ENCODE measurements around the gene OR10K1. TPM values are rescaled to one million over a fixed set of nuclear protein-coding genes. Genes with fewer than 3 reads are reported as not detected.

The OR10K1 gene
- polyA plus RNA-seq, 1 donor from 2014 or later: not detected

DNA sequence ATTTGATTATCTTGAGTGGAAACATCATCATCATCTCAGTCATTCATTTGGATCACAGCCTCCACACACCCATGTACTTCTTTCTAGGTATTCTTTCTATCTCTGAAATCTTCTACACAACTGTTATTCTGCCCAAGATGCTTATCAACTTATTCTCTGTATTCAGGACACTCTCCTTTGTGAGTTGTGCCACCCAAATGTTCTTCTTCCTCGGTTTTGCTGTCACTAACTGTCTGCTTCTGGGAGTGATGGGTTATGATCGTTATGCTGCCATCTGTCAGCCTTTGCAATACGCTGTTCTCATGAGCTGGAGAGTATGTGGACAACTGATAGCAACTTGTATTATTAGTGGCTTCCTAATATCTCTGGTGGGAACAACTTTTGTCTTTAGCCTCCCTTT is 29.7 kb downstream of the OR10K1 start:
- no peaks in the 10 kb centered on the region for H3K36me3 ChIP-seq (ENCODE audit: insufficient read depth, low read length)
- no peak overlapping the region for H3K4me3 ChIP-seq (ENCODE audit: low read length)
- no peaks in the 10 kb centered on the region for H3K9me2 ChIP-seq (ENCODE audit: insufficient read depth, low read length)
- H2AFZ ChIP-seq (ENCODE audit: low read depth, low read length): no peak overlapping the region
- no peaks in the 10 kb centered on the region for H4K20me1 ChIP-seq (ENCODE audit: insufficient read depth)
- no peaks in the 10 kb centered on the region for H3K79me2 ChIP-seq (replicated peaks; ENCODE audit: insufficient read depth, low read length)
- no peaks in the 10 kb centered on the region for H3K9me3 ChIP-seq (ENCODE audit: low read length)
- no peak overlapping the region for H3K27ac ChIP-seq (ENCODE audit: low read length)
- TF ChIP-seq CTCF (IDR thresholded peaks at IDR 0.05; ENCODE audit: poor library complexity, severe bottlenecking): no peak
- TF ChIP-seq REST (IDR thresholded peaks at IDR 0.05; ENCODE audit: borderline replicate concordance): no peak
- TF ChIP-seq EZH2 (IDR thresholded peaks at IDR 0.05; ENCODE audit: borderline replicate concordance, insufficient read depth, low read length, poor library complexity, severe bottlenecking): no peak
- no peak for TF ChIP-seq SMC3 (conservative IDR thresholded peaks at IDR 0.05; ENCODE audit: poor library complexity)
- no peak for TF ChIP-seq POLR2AphosphoS5 (IDR thresholded peaks at IDR 0.05)
- no peak for TF ChIP-seq TAF1 (IDR thresholded peaks at IDR 0.05; ENCODE audit: low read depth)
- no peak for TF ChIP-seq EP300 (conservative IDR thresholded peaks at IDR 0.05; ENCODE audit: poor library complexity, severe bottlenecking)
- no peaks in the 10 kb centered on the region for H3F3A ChIP-seq (ENCODE audit: insufficient read depth, low read length, poor library complexity, severe bottlenecking)
- H3K9ac ChIP-seq (ENCODE audit: low read length): no peak overlapping the region
- H3K4me2 ChIP-seq (ENCODE audit: low read length): no peak overlapping the region
- H3K27me3 ChIP-seq (ENCODE audit: insufficient read depth, low read depth, low read length): no peaks in the 10 kb centered on the region

- H2AFZ ChIP-seq (ENCODE audit: low read depth, low read length): no peak overlapping the region
- TF ChIP-seq CTCF (IDR thresholded peaks at IDR 0.05; ENCODE audit: poor library complexity, severe bottlenecking) (no peak), SMC3 (conservative IDR thresholded peaks at IDR 0.05; ENCODE audit: poor library complexity) (no peak), REST (IDR thresholded peaks at IDR 0.05; ENCODE audit: borderline replicate concordance) (no peak), RAD21 (conservative IDR thresholded peaks at IDR 0.05) (no peak), POLR2AphosphoS5 (IDR thresholded peaks at IDR 0.05) (no peak), EP300 (conservative IDR thresholded peaks at IDR 0.05; ENCODE audit: poor library complexity, severe bottlenecking) (no peak), TAF1 (IDR thresholded peaks at IDR 0.05; ENCODE audit: low read depth) (no peak), MXI1 (conservative IDR thresholded peaks at IDR 0.05; ENCODE audit: poor library complexity, severe bottlenecking) (no peak), EZH2 (IDR thresholded peaks at IDR 0.05; ENCODE audit: borderline replicate concordance, insufficient read depth, low read length, poor library complexity, severe bottlenecking) (no peak)
- no peaks in the 10 kb centered on the region for H3K9me2 ChIP-seq (ENCODE audit: insufficient read depth, low read length)
- H3K79me2 ChIP-seq (replicated peaks; ENCODE audit: insufficient read depth, low read length): no peaks in the 10 kb centered on the region
- no peak overlapping the region for H3K4me2 ChIP-seq (ENCODE audit: low read length)
- H3K27ac ChIP-seq (ENCODE audit: low read length): no peak overlapping the region
- H3K9me3 ChIP-seq (ENCODE audit: low read length): no peaks in the 10 kb centered on the region
- H3K9ac ChIP-seq (ENCODE audit: low read length): no peak overlapping the region
- no peaks in the 10 kb centered on the region for H4K20me1 ChIP-seq (ENCODE audit: insufficient read depth)
- no peak overlapping the region for H3K4me3 ChIP-seq (ENCODE audit: low read length)
- H3F3A ChIP-seq (ENCODE audit: insufficient read depth, low read length, poor library complexity, severe bottlenecking): no peaks in the 10 kb centered on the region
- H3K36me3 ChIP-seq (ENCODE audit: insufficient read depth, low read length): no peaks in the 10 kb centered on the region
- H3K27me3 ChIP-seq (ENCODE audit: insufficient read depth, low read depth, low read length): no peaks in the 10 kb centered on the region
Observed at GRCh38 chr1:158493054-158493453, 31.4 kb downstream of the OR10K1 start.

Data from neural cell (in vitro differentiated cells).